IMR-90 (cell line): ENCODE results near the gene ZBTB9. TPM values are rescaled to one million over a fixed set of nuclear protein-coding genes. Genes with fewer than 3 reads are reported as not detected.

Experiments
- microRNA-seq, 2 experiments: library from miRNA; stranded (forward) in 1 of 2; unstranded in 1 of 2; fragments of 10-50 nt in 1 of 2; fragments of <30 nt in 1 of 2; gene quantifications in 1 of 2; microRNA quantifications in 1 of 2; one replicate each; pipeline versions ENCODE3 to v1.1.0; 2013 to 2020; ENCODE audit not compliant: insufficient read depth in 1 of 2, insufficient read length in 1 of 2, unreplicated experiment in 1 of 2
- polyA plus RNA-seq, 3 experiments: library from polyadenylated mRNA; depleted of rRNA; stranded (reverse); fragments of >200 nt; gene quantifications; 2 replicates each; pipeline ENCODE4 v1.2.3, GENCODE V29; 2012; ENCODE audit warnings: low replicate concordance in 1 of 3
- small RNA-seq, 5 experiments: library from RNA; depleted of rRNA; stranded (forward); fragments of <200 nt; gene quantifications; one replicate each; pipeline ENCODE3, GENCODE V24; 2012
- total RNA-seq: library from RNA; depleted of rRNA; stranded (reverse); fragments of >200 nt; gene quantifications from 2 replicates; pipeline ENCODE4 v1.2.3, GENCODE V29; 2012; rRNA removed

Gene ZBTB9
- total and polyA plus RNA-seq, 2 of the 4 experiments (the other 2 are of a cell fraction), result 5.4 to 5.9 TPM

Small RNA genes lying within 50 kb of the gene (microRNA-seq; reads per million reads assigned to microRNA genes)
- not detected for gene MIR5004 (ENCODE audit: unreplicated experiment)
- gene ZBTB9 (ENCODE audit: insufficient read depth, insufficient read length), result not detected

Small RNA genes lying within 50 kb of the gene (small RNA-seq; reads per million reads assigned to genes)
- gene ZBTB9, result 0 reads per million in 5 experiments

Other genes with a start within 250 kb of the ZBTB9 start
- gene HSD17B8, start 249.9 kb upstream of the ZBTB9 start, total RNA-seq, result 1.6 and 1.9 TPM in 2 replicates
- 3.4 and 4.3 TPM in 2 replicates for gene HSD17B8, start 249.9 kb upstream of the ZBTB9 start, polyA plus RNA-seq (2012; rRNA removed)
- 14.9 and 16.4 TPM in 2 replicates for gene RING1, start 246.1 kb upstream of the ZBTB9 start, total RNA-seq
- gene RING1, start 246.1 kb upstream of the ZBTB9 start, polyA plus RNA-seq (2012; rRNA removed), result 38.2 and 40.8 TPM in 2 replicates
- 26.4 and 29.8 TPM in 2 replicates for gene VPS52, start 182.7 kb upstream of the ZBTB9 start, total RNA-seq
- gene VPS52, start 182.7 kb upstream of the ZBTB9 start, polyA plus RNA-seq (2012; rRNA removed), result 54.6 and 57.8 TPM in 2 replicates
- 6,097 and 6,577 TPM in 2 replicates for gene RPS18, start 182.5 kb upstream of the ZBTB9 start, total RNA-seq
- gene RPS18, start 182.5 kb upstream of the ZBTB9 start, polyA plus RNA-seq (2012; rRNA removed), result 8,417 and 8,876 TPM in 2 replicates
- 0.72 and 0.83 TPM in 2 replicates for gene B3GALT4, start 177.5 kb upstream of the ZBTB9 start, total RNA-seq
- 0.49 and 0.70 TPM in 2 replicates for gene B3GALT4, start 177.5 kb upstream of the ZBTB9 start, polyA plus RNA-seq (2012; rRNA removed)
- 68.9 and 73.8 TPM in 2 replicates for gene WDR46, start 165.3 kb upstream of the ZBTB9 start, total RNA-seq
- 81.6 and 88.0 TPM in 2 replicates for gene WDR46, start 165.3 kb upstream of the ZBTB9 start, polyA plus RNA-seq (2012; rRNA removed)
- 24.4 and 41.7 TPM in 2 replicates for gene PFDN6, start 165.0 kb upstream of the ZBTB9 start, total RNA-seq
- 76.5 and 92.1 TPM in 2 replicates for gene PFDN6, start 165.0 kb upstream of the ZBTB9 start, polyA plus RNA-seq (2012; rRNA removed)
- 4.1 and 4.4 TPM in 2 replicates for gene RGL2, start 155.6 kb upstream of the ZBTB9 start, total RNA-seq
- gene RGL2, start 155.6 kb upstream of the ZBTB9 start, polyA plus RNA-seq (2012; rRNA removed), result 26.9 TPM in 2 replicates
- 12.5 and 13.1 TPM in 2 replicates for gene TAPBP, start 140.5 kb upstream of the ZBTB9 start, total RNA-seq
- gene TAPBP, start 140.5 kb upstream of the ZBTB9 start, polyA plus RNA-seq (2012; rRNA removed), result 62.5 and 63.3 TPM in 2 replicates
- gene ZBTB22, start 136.8 kb upstream of the ZBTB9 start, total RNA-seq, result 5.8 and 6.8 TPM in 2 replicates
- gene ZBTB22, start 136.8 kb upstream of the ZBTB9 start, polyA plus RNA-seq (2012; rRNA removed), result 12.7 and 13.0 TPM in 2 replicates
- gene DAXX, start 131.6 kb upstream of the ZBTB9 start, total RNA-seq, result 77.8 and 92.2 TPM in 2 replicates
- gene DAXX, start 131.6 kb upstream of the ZBTB9 start, polyA plus RNA-seq (2012; rRNA removed), result 75.9 and 87.2 TPM in 2 replicates
- gene KIFC1, start 62.8 kb upstream of the ZBTB9 start, total RNA-seq, result 33.9 and 35.3 TPM in 2 replicates
- gene KIFC1, start 62.8 kb upstream of the ZBTB9 start, polyA plus RNA-seq (2012; rRNA removed), result 40.6 and 41.9 TPM in 2 replicates
- gene PHF1, start 43.6 kb upstream of the ZBTB9 start, total RNA-seq, result 9.0 and 12.2 TPM in 2 replicates
- 47.2 and 50.8 TPM in 2 replicates for gene PHF1, start 43.6 kb upstream of the ZBTB9 start, polyA plus RNA-seq (2012; rRNA removed)
- gene CUTA, start 36.5 kb upstream of the ZBTB9 start, total RNA-seq, result 122 and 136 TPM in 2 replicates
- gene CUTA, start 36.5 kb upstream of the ZBTB9 start, polyA plus RNA-seq (2012; rRNA removed), result 427 and 483 TPM in 2 replicates
- 1.4 TPM in 2 replicates for gene SYNGAP1, start 34.5 kb upstream of the ZBTB9 start, total RNA-seq
- gene SYNGAP1, start 34.5 kb upstream of the ZBTB9 start, polyA plus RNA-seq (2012; rRNA removed), result 15.3 and 17.0 TPM in 2 replicates
- gene BAK1, start 125.7 kb downstream of the ZBTB9 start, total RNA-seq, result 12.0 and 12.5 TPM in 2 replicates
- gene BAK1, start 125.7 kb downstream of the ZBTB9 start, polyA plus RNA-seq (2012; rRNA removed), result 18.2 and 19.0 TPM in 2 replicates
- 1.6 and 1.7 TPM in 2 replicates for gene ITPR3, start 166.7 kb downstream of the ZBTB9 start, total RNA-seq
- gene ITPR3, start 166.7 kb downstream of the ZBTB9 start, polyA plus RNA-seq (2012; rRNA removed), result 3.7 and 4.1 TPM in 2 replicates